Measurements from ENCODE around the gene CFDP1.

CFDP1 gene

GRCh38 chr16:75343286-75343685, 90.0 kb downstream of the CFDP1 start:
- H3K4me3 ChIP-seq (ENCODE audit: low read length), result no peak overlapping the region
- no peaks in the 10 kb centered on the region for H3K36me3 ChIP-seq (ENCODE audit: control insufficient read depth, insufficient read depth, low read length)
- no peaks in the 10 kb centered on the region for H3K4me1 ChIP-seq (ENCODE audit: control insufficient read depth, insufficient read depth, low read length)
- H3K27me3 ChIP-seq (ENCODE audit: control insufficient read depth, insufficient read depth, low read length), result no peaks in the 10 kb centered on the region
- no peak overlapping the region for H3K9ac ChIP-seq (ENCODE audit: low read length)
- H3K9me3 ChIP-seq (ENCODE audit: control insufficient read depth, low read length), result no peaks in the 10 kb centered on the region

- Histone ChIP-seq H3K36me3 (ENCODE audit: control insufficient read depth, insufficient read depth, low read length) (no peaks in the 10 kb centered on the region), H3K9ac (ENCODE audit: low read length) (no peak overlapping the region), H3K27me3 (ENCODE audit: control insufficient read depth, insufficient read depth, low read length) (no peaks in the 10 kb centered on the region), H3K9me3 (ENCODE audit: control insufficient read depth, low read length) (no peaks in the 10 kb centered on the region), H3K4me3 (ENCODE audit: low read length) (no peak overlapping the region), H3K4me1 (ENCODE audit: control insufficient read depth, insufficient read depth, low read length) (no peaks in the 10 kb centered on the region)
These were observed 90.9 kb downstream of the CFDP1 start for GRCh38 chr16:75342308-75342811.

GRCh38 chr16:75341564-75342307, 91.6 kb downstream of the CFDP1 start:
- Histone ChIP-seq H3K9me3 (ENCODE audit: control insufficient read depth, low read length) (no peaks in the 10 kb centered on the region), H3K4me3 (ENCODE audit: low read length) (no peak overlapping the region), H3K4me1 (ENCODE audit: control insufficient read depth, insufficient read depth, low read length) (no peaks in the 10 kb centered on the region), H3K9ac (ENCODE audit: low read length) (no peak overlapping the region), H3K27me3 (ENCODE audit: control insufficient read depth, insufficient read depth, low read length) (no peaks in the 10 kb centered on the region), H3K36me3 (ENCODE audit: control insufficient read depth, insufficient read depth, low read length) (no peaks in the 10 kb centered on the region)

- no peaks in the 10 kb centered on the region for H3K4me1 ChIP-seq (ENCODE audit: control insufficient read depth, insufficient read depth, low read length)
- no peaks in the 10 kb centered on the region for H3K27me3 ChIP-seq (ENCODE audit: control insufficient read depth, insufficient read depth, low read length)
- H3K4me3 ChIP-seq (ENCODE audit: low read length), result no peak overlapping the region
- no peak overlapping the region for H3K9ac ChIP-seq (ENCODE audit: low read length)
- H3K9me3 ChIP-seq (ENCODE audit: control insufficient read depth, low read length), result no peaks in the 10 kb centered on the region
- H3K36me3 ChIP-seq (ENCODE audit: control insufficient read depth, insufficient read depth, low read length), result no peaks in the 10 kb centered on the region
These were observed 92.4 kb downstream of the CFDP1 start for GRCh38 chr16:75340741-75341491.

- no peak overlapping the region for H3K4me3 ChIP-seq (ENCODE audit: low read length)
- H3K36me3 ChIP-seq (ENCODE audit: control insufficient read depth, insufficient read depth, low read length), result no peaks in the 10 kb centered on the region
- H3K9ac ChIP-seq (ENCODE audit: low read length), result no peak overlapping the region
- H3K4me1 ChIP-seq (ENCODE audit: control insufficient read depth, insufficient read depth, low read length), result no peaks in the 10 kb centered on the region
- no peaks in the 10 kb centered on the region for H3K27me3 ChIP-seq (ENCODE audit: control insufficient read depth, insufficient read depth, low read length)
- H3K9me3 ChIP-seq (ENCODE audit: control insufficient read depth, low read length), result no peaks in the 10 kb centered on the region
These were observed 95.9 kb downstream of the CFDP1 start for GRCh38 chr16:75337430-75337829.

- no peaks in the 10 kb centered on the region for H3K36me3 ChIP-seq (ENCODE audit: control insufficient read depth, insufficient read depth, low read length)
- no peaks in the 10 kb centered on the region for H3K9me3 ChIP-seq (ENCODE audit: control insufficient read depth, low read length)
- no peaks in the 10 kb centered on the region for H3K4me1 ChIP-seq (ENCODE audit: control insufficient read depth, insufficient read depth, low read length)
- no peak overlapping the region for H3K9ac ChIP-seq (ENCODE audit: low read length)
- no peak overlapping the region for H3K4me3 ChIP-seq (ENCODE audit: low read length)
- no peaks in the 10 kb centered on the region for H3K27me3 ChIP-seq (ENCODE audit: control insufficient read depth, insufficient read depth, low read length)
These were observed 96.8 kb downstream of the CFDP1 start for GRCh38 chr16:75336521-75336920.

- H3K36me3 ChIP-seq (ENCODE audit: control insufficient read depth, insufficient read depth, low read length), result no peaks in the 10 kb centered on the region
- H3K9me3 ChIP-seq (ENCODE audit: control insufficient read depth, low read length), result no peaks in the 10 kb centered on the region
- H3K9ac ChIP-seq (ENCODE audit: low read length), result no peak overlapping the region
- no peaks in the 10 kb centered on the region for H3K4me1 ChIP-seq (ENCODE audit: control insufficient read depth, insufficient read depth, low read length)
- H3K4me3 ChIP-seq (ENCODE audit: low read length), result no peak overlapping the region
- no peaks in the 10 kb centered on the region for H3K27me3 ChIP-seq (ENCODE audit: control insufficient read depth, insufficient read depth, low read length)
These were observed 99.6 kb downstream of the CFDP1 start for GRCh38 chr16:75333721-75334163.

GRCh38 chr16:75329943-75330342, 103.4 kb downstream of the CFDP1 start:
- Histone ChIP-seq H3K36me3 (ENCODE audit: control insufficient read depth, insufficient read depth, low read length) (no peaks in the 10 kb centered on the region), H3K4me3 (ENCODE audit: low read length) (no peak overlapping the region), H3K9ac (ENCODE audit: low read length) (no peak overlapping the region), H3K4me1 (ENCODE audit: control insufficient read depth, insufficient read depth, low read length) (no peaks in the 10 kb centered on the region), H3K9me3 (ENCODE audit: control insufficient read depth, low read length) (no peaks in the 10 kb centered on the region), H3K27me3 (ENCODE audit: control insufficient read depth, insufficient read depth, low read length) (no peaks in the 10 kb centered on the region)

- Histone ChIP-seq H3K9me3 (ENCODE audit: control insufficient read depth, low read length) (no peaks in the 10 kb centered on the region), H3K4me3 (ENCODE audit: low read length) (no peak overlapping the region)
These were observed 107.0 kb downstream of the CFDP1 start for GRCh38 chr16:75326333-75326732.

GRCh38 chr16:75323933-75324332, 109.4 kb downstream of the CFDP1 start:
- H3K36me3 ChIP-seq (ENCODE audit: control insufficient read depth, insufficient read depth, low read length), result no peaks in the 10 kb centered on the region
- H3K9ac ChIP-seq (ENCODE audit: low read length), result no peak overlapping the region
- no peak overlapping the region for H3K4me3 ChIP-seq (ENCODE audit: low read length)
- H3K4me1 ChIP-seq (ENCODE audit: control insufficient read depth, insufficient read depth, low read length), result no peaks in the 10 kb centered on the region
- no peaks in the 10 kb centered on the region for H3K9me3 ChIP-seq (ENCODE audit: control insufficient read depth, low read length)
- H3K27me3 ChIP-seq (ENCODE audit: control insufficient read depth, insufficient read depth, low read length), result no peaks in the 10 kb centered on the region

More at GRCh38 chr16:75326333-75326732, 107.0 kb downstream of the CFDP1 start:
- no peaks in the 10 kb centered on the region for H3K4me1 ChIP-seq (ENCODE audit: control insufficient read depth, insufficient read depth, low read length)
- H3K27me3 ChIP-seq (ENCODE audit: control insufficient read depth, insufficient read depth, low read length), result no peaks in the 10 kb centered on the region
- no peak overlapping the region for H3K9ac ChIP-seq (ENCODE audit: low read length)
- H3K36me3 ChIP-seq (ENCODE audit: control insufficient read depth, insufficient read depth, low read length), result no peaks in the 10 kb centered on the region

- Histone ChIP-seq H3K36me3 (ENCODE audit: control insufficient read depth, insufficient read depth, low read length) (no peaks in the 10 kb centered on the region), H3K4me1 (ENCODE audit: control insufficient read depth, insufficient read depth, low read length) (no peaks in the 10 kb centered on the region), H3K4me3 (ENCODE audit: low read length) (no peak overlapping the region), H3K9me3 (ENCODE audit: control insufficient read depth, low read length) (no peaks in the 10 kb centered on the region), H3K9ac (ENCODE audit: low read length) (no peak overlapping the region), H3K27me3 (ENCODE audit: control insufficient read depth, insufficient read depth, low read length) (no peaks in the 10 kb centered on the region)
These were observed 110.1 kb downstream of the CFDP1 start for GRCh38 chr16:75323198-75323597.

GRCh38 chr16:75322740-75323139, 110.6 kb downstream of the CFDP1 start:
- Histone ChIP-seq H3K9ac (ENCODE audit: low read length) (no peak overlapping the region), H3K27me3 (ENCODE audit: control insufficient read depth, insufficient read depth, low read length) (no peaks in the 10 kb centered on the region), H3K4me3 (ENCODE audit: low read length) (no peak overlapping the region), H3K36me3 (ENCODE audit: control insufficient read depth, insufficient read depth, low read length) (no peaks in the 10 kb centered on the region), H3K4me1 (ENCODE audit: control insufficient read depth, insufficient read depth, low read length) (no peaks in the 10 kb centered on the region), H3K9me3 (ENCODE audit: control insufficient read depth, low read length) (no peaks in the 10 kb centered on the region)

Data from mucosa of stomach (tissue), 1 donor.